GM12801 (cell line): ENCODE results near the gene SLC24A5.

Experiments
- CTCF ChIP-seq: IDR thresholded peaks from one replicate; pipeline ENCODE4 v1.5.1; 2011; ENCODE audit warnings: control low read depth; ENCODE audit not compliant: insufficient read length; ENCODE audit errors: extremely low read depth

The SLC24A5 gene

GRCh38 chr15:48185529-48185928 is 64.7 kb downstream of the SLC24A5 start:
- TF ChIP-seq CTCF = no peak

GRCh38 chr15:48186271-48186670 is 65.5 kb downstream of the SLC24A5 start:
- no peak for TF ChIP-seq CTCF

GRCh38 chr15:48190932-48191573 is 70.3 kb downstream of the SLC24A5 start:
- TF ChIP-seq CTCF = no peak

- TF ChIP-seq CTCF = no peak
These were observed 70.9 kb downstream of the SLC24A5 start, which contains the start of gene CTXN2 for GRCh38 chr15:48191574-48192225. CTXN2 (plus strand) TSS chr15:48191665; CDS start chr15:48201301, 9,636 bp downstream.
